AG20443 (cell line): Measurements from ENCODE around the gene PRR20E.
"Not testable (repeated sequence)": the region's sequence is repeated elsewhere in the genome, so short reads cannot be mapped to it uniquely, and the experiment has no call there.

ENCODE experiments used
- DNase-seq: peaks from one replicate; pipeline ENCODE4 v3.0.0; 2012; ENCODE audit warnings: low spot score, mixed read lengths

Gene PRR20E

DNA sequence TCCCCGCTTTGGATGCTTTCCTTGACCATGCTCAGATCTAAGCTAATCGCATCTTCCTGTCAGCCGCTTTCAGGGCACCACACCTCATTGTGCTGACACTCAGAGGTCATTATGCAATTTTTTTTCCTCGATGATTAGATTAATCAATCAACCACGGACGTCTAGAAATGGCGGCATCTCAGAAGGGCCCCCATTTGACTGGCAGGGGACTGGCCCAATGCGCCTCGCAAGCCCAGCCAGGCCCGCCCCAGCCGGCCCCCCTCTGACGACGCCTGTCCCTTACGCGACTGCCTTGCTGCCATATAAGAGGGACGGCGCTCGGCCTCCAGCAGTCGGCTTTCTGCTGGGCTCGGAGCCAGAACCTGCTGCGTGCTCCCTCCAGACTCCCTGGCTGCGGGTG lies at the start of gene PRR20E:
Gene PRR20E (plus strand): TSS at position 301 of the 400 bp plus-strand sequence. CDS start 387 bp downstream, outside the sequence.
- DNase-seq: not testable (repeated sequence)

- no peak for DNase-seq
Observed at GRCh38 chr13:57123681-57124080, 43.3 kb upstream of the PRR20E start.

GRCh38 chr13:57128909-57129308 lies 38.1 kb upstream of the PRR20E start:
- DNase-seq: no peak

DNA sequence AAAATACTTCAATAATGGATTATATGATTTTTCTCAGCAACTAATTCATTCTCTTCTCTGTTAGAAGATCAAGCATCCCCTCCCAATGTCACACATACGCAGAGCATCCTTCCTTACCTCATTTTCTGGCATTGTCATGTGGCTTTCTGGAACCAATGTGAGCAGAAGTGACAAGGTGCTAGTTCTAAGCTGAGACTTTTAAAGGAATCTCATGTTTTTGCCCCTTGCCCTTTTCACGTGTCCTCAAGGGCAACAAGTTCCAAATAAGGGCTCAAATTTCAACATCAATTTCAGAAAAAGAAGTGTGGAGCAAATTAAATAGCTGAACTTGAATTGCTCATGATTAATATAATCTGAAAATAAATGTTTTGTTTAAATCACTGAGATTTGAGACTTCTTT lies 30.9 kb upstream of the PRR20E start:
- DNase-seq: no peak

DNA sequence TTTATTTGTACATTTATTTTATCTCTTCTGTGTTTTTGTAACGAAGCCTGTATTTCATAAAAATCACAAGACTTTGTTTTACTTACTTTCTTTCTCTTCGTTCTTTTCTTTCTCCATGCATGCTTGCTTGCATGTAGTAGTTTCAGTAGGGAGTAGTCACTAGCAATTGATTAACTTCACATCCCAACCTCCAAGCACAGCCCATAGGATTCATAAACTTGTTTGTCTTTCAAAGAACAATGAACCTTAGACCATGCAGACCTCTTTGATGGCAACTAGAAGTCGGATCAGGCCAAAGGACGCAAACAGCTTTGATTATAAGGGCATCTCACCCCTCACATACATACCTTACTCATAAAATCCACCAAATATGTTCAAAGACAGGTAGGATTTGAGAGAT lies 29.4 kb upstream of the PRR20E start:
- DNase-seq: no peak

DNA sequence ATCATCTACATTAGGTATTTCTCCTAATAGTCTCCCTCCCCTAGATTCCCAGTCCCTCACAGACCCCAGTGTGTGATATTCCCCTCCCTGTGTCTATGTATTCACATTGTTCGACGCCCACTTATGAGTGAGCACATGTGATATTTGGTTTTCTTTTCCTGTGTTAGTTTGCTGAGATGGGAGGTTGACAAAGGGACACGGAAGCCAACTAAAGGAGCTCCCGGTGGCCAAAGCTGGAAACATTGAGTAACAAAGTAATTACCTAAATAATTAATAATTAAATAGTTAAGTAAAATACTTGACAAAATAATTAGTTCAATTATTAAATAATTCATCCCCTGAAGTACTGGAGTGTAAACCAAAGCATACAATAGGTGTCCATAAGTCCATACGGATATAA lies 28.0 kb upstream of the PRR20E start:
- DNase-seq: no peak

- DNase-seq: not testable (repeated sequence)
Observed at GRCh38 chr13:57139781-57140180, 27.2 kb upstream of the PRR20E start.

GRCh38 chr13:57140235-57140968 lies 26.6 kb upstream of the PRR20E start, which contains the start of gene PRR20A:
Gene PRR20A, plus strand, starts transcription at chr13:57140918. Its CDS starts 387 bp downstream, at chr13:57141305.
- not testable (repeated sequence) for DNase-seq

- not testable (repeated sequence) for DNase-seq
Observed at GRCh38 chr13:57147188-57147587, 19.8 kb upstream of the PRR20E start, which contains the start of gene PRR20B. Gene PRR20B, plus strand, starts transcription at chr13:57147488. Its CDS starts 387 bp downstream, at chr13:57147875.

GRCh38 chr13:57148106-57148505 lies 18.9 kb upstream of the PRR20E start:
- not testable (repeated sequence) for DNase-seq

DNA sequence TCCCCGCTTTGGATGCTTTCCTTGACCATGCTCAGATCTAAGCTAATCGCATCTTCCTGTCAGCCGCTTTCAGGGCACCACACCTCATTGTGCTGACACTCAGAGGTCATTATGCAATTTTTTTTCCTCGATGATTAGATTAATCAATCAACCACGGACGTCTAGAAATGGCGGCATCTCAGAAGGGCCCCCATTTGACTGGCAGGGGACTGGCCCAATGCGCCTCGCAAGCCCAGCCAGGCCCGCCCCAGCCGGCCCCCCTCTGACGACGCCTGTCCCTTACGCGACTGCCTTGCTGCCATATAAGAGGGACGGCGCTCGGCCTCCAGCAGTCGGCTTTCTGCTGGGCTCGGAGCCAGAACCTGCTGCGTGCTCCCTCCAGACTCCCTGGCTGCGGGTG lies 13.2 kb upstream of the PRR20E start, which contains the start of gene PRR20C:
Gene PRR20C (plus strand): TSS at position 301 of the 400 bp plus-strand sequence. CDS start 387 bp downstream, outside the sequence.
- not testable (repeated sequence) for DNase-seq

GRCh38 chr13:57160332-57160731 lies 6.7 kb upstream of the PRR20E start, which contains the start of gene PRR20D:
Gene PRR20D, plus strand, starts transcription at chr13:57160632. Its CDS starts 387 bp downstream, at chr13:57161019.
- not testable (repeated sequence) for DNase-seq

DNA sequence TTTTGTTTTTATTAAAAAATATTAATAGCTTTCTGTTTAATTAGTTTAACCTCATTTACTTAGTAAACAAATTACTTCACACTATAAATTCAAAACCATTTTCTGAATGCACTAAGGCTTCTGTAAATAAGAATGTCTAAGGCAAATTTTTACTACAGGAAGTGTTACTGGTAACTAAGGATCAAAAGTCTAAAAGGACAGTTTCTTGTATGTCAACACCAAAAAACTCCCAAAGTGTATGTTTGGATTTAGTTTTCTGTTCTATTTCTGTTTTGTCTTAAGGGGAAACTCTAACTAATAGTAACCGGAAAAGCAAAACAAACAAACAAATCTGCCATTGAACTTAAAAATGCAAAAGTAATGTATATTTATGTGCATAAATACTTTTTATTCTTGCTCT lies 24.7 kb downstream of the PRR20E start:
- no peak for DNase-seq

DNA sequence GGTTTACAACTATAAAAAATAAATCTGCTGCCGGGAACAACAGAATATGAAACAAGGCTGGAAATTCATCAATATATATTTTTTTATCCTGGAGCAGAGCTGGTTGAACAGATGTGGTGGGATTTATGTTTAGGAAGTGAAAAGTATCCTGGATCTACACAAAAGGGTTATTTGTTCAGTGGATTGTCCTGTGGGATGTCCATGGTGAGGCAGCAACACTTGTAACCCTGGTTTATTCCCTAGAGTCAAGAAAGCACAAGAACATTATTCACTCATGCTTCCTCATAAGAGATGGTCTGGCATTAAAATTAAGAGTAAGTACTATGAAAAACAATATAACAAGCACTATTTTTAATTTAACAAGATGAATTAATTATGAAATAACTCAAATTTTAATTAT lies 46.0 kb downstream of the PRR20E start:
- no peak for DNase-seq
